ENCODE data around the gene SHB. TPM values are rescaled to one million over a fixed set of nuclear protein-coding genes. Genes with fewer than 3 reads are reported as not detected.

Gene SHB
- total and polyA plus RNA-seq, 2 of the 8 experiments (the other 6 are each of a cell fraction or from before 2014, with no cell fraction given): 4.1 to 12.6 TPM

GRCh38 chr9:38107811-38108304 is 38.8 kb upstream of the SHB start:
- no peak overlapping the region for H4K8ac ChIP-seq (ENCODE audit: extremely low read depth, insufficient read depth, low read length)
- H4K91ac ChIP-seq (replicated peaks; ENCODE audit: insufficient read length, low read length): no peak overlapping the region
- H3K79me2 ChIP-seq (ENCODE audit: control insufficient read depth in 1 of 2, insufficient read depth in 2 of 2, low read length in 2 of 2): no peaks in the 10 kb centered on the region
- no peak overlapping the region for H3K56ac ChIP-seq (replicated peaks; ENCODE audit: insufficient read length, low read depth, low read length)
- no peak overlapping the region for H2AFZ ChIP-seq (ENCODE audit: low read length)
- H3K14ac ChIP-seq (ENCODE audit: insufficient read length): no peak overlapping the region
- no peak overlapping the region for H4K5ac ChIP-seq (ENCODE audit: insufficient read length, low read depth, low read length)
- no peak overlapping the region for H3K4me2 ChIP-seq (ENCODE audit: insufficient read depth in 1 of 2, low read depth in 2 of 2, low read length in 2 of 2)
- POLR2A ChIA-PET (ENCODE audit: partially characterized antibody): no interaction called here
- H2BK120ac ChIP-seq (replicated peaks; ENCODE audit: low read depth, low read length): no peak overlapping the region
- no peak overlapping the region for H3K27ac ChIP-seq (ENCODE audit: low read depth, low read length)
- no peaks in the 10 kb centered on the region for H3K9me3 ChIP-seq (ENCODE audit: insufficient read depth in 2 of 2, low read depth in 1 of 2, low read length in 1 of 2)
- H3K23ac ChIP-seq (ENCODE audit: insufficient read length): no peak overlapping the region
- no peak for FAIRE-seq
- no peaks in the 10 kb centered on the region for H3K79me1 ChIP-seq (ENCODE audit: low read depth, low read length)
- H2BK12ac ChIP-seq (ENCODE audit: low read depth, low read length): no peak overlapping the region
- no peaks in the 10 kb centered on the region; a peak in 1 of 7 replicates for H3K4me1 ChIP-seq (replicated peaks in 1 of 4; ENCODE audit: control insufficient read depth in 3 of 4, insufficient read depth in 4 of 4, low read length in 3 of 4)
- no peaks in the 10 kb centered on the region for H3K36me3 ChIP-seq (ENCODE audit: control insufficient read depth in 2 of 4, insufficient read depth in 4 of 4, low read length in 3 of 4)
- no peak overlapping the region for H2BK5ac ChIP-seq (ENCODE audit: low read depth, low read length)
- H3K27me3 ChIP-seq (replicated peaks in 1 of 4; ENCODE audit: control insufficient read depth in 3 of 4, extremely low read depth in 1 of 4, insufficient read depth in 3 of 4, low read length in 3 of 4): no peaks in the 10 kb centered on the region; a peak in 1 of 7 replicates
- no peak overlapping the region for H2BK15ac ChIP-seq (ENCODE audit: low read length)
- no peak overlapping the region for H3K9ac ChIP-seq (replicated peaks in 1 of 4; ENCODE audit: extremely low read depth in 1 of 4, low read depth in 3 of 4, low read length in 3 of 4)
- no peak overlapping the region for H2BK20ac ChIP-seq (ENCODE audit: low read length)
- H2AK5ac ChIP-seq (ENCODE audit: low read depth, low read length): no peak overlapping the region
- WGBS, 2 experiments (ENCODE audit: extremely low coverage in 1 of 2, insufficient coverage in 1 of 2, insufficient read length in 1 of 2, insufficient replicate concordance in 2 of 2, low coverage in 1 of 2, low lambda C conversion rate in 2 of 2, missing lambda C conversion rate in 1 of 2): 83% methylated on average over 8 of the region's 8 CpGs; no CpG with 5 or more reads in 1 of the 2 experiments
- TF ChIP-seq GABPA (IDR thresholded peaks at IDR 0.05; ENCODE audit: borderline replicate concordance, insufficient read depth, low read length) (no peak), SAP30 (IDR thresholded peaks at IDR 0.05; ENCODE audit: insufficient read depth, insufficient replicate concordance, low read length) (no peak), EZH2 (IDR thresholded peaks at IDR 0.05; ENCODE audit: low read depth, low read length, severe bottlenecking) (no peak), CBX8 (IDR thresholded peaks at IDR 0.05; ENCODE audit: borderline replicate concordance, low read depth, low read length) (no peak)
- no peaks in the 10 kb centered on the region for H3K23me2 ChIP-seq (ENCODE audit: low read depth, low read length)
- H4K20me1 ChIP-seq (replicated peaks in 1 of 2; ENCODE audit: control insufficient read depth in 1 of 2, insufficient read depth in 2 of 2, low read length in 2 of 2): no peaks in the 10 kb centered on the region
- H3K4ac ChIP-seq (replicated peaks; ENCODE audit: insufficient read length, low read depth, low read length): no peak overlapping the region
- DNase-seq (ENCODE audit: low read depth in 1 of 2, low spot score in 2 of 2): no peak
- no peak overlapping the region for H3K18ac ChIP-seq (ENCODE audit: extremely low read depth, low read length)
- no peak overlapping the region for H3K4me3 ChIP-seq (ENCODE audit: extremely low read depth in 1 of 4, insufficient read depth in 2 of 4, low read depth in 3 of 4, low read length in 4 of 4)
- CTCF ChIA-PET (ENCODE audit: partially characterized antibody): interaction anchor here (0.6 to 2.6 kb wide), 9 partner anchors 9 to 226 kb away, joined by 3 to 9 read pairs (median 3); no protein-coding TSS in a partner anchor
